Parathyroid adenoma (tissue), 2 donors: Measurements from ENCODE around the gene NR2C2.
"Not testable (repeated sequence)": the region's sequence is repeated elsewhere in the genome, so short reads cannot be mapped to it uniquely, and the experiment has no call there.

ENCODE experiments used
- H2AFZ ChIP-seq: fragments of 300-600 bp; sonication (generic); one replicate; pipeline ENCODE4 v1.7.0; 2017; ENCODE audit warnings: antibody characterized with exemption, mild to moderate bottlenecking
- H3K27ac ChIP-seq: fragments of 300-600 bp; sonication (generic); one replicate; pipeline ENCODE4 v1.7.0; 2017
- H3K27me3 ChIP-seq: fragments of 300-600 bp; sonication (generic); one replicate; pipeline ENCODE4 v1.7.0; 2017; ENCODE audit warnings: low read length; ENCODE audit not compliant: control insufficient read depth, insufficient read depth
- H3K36me3 ChIP-seq: fragments of 300-600 bp; sonication (generic); one replicate; pipeline ENCODE4 v1.7.0; 2017; ENCODE audit warnings: low read length; ENCODE audit not compliant: control insufficient read depth, insufficient read depth
- H3K4me1 ChIP-seq: fragments of 300-600 bp; sonication (generic); one replicate; pipeline ENCODE4 v1.7.0; 2017; ENCODE audit warnings: control low read depth
- H3K4me2 ChIP-seq: fragments of 300-600 bp; sonication (generic); one replicate; pipeline ENCODE4 v1.7.0; 2017; ENCODE audit warnings: low read length
- H3K4me3 ChIP-seq: fragments of 300-600 bp; sonication (generic); one replicate; pipeline ENCODE4 v1.7.0; 2017; ENCODE audit warnings: low read depth, low read length
- H3K79me2 ChIP-seq: fragments of 300-600 bp; sonication (generic); one replicate; pipeline ENCODE4 v1.7.0; 2017; ENCODE audit warnings: control low read depth
- H3K9ac ChIP-seq: fragments of 300-600 bp; sonication (generic); one replicate; pipeline ENCODE4 v1.7.0; 2017; ENCODE audit warnings: mild to moderate bottlenecking
- H3K9me3 ChIP-seq: fragments of 300-600 bp; sonication (generic); one replicate; pipeline ENCODE4 v1.7.0; 2017; ENCODE audit warnings: low read length; ENCODE audit not compliant: control insufficient read depth
- CTCF ChIP-seq: fragments of 300-600 bp; sonication (generic); IDR thresholded peaks from one replicate; pipeline ENCODE4 v1.7.0; 2017; ENCODE audit warnings: antibody characterized with exemption, mild to moderate bottlenecking
- donor health status: primary hyperparathyroidism.

NR2C2 gene

GRCh38 chr3:14997941-14998340 is 50.6 kb downstream of the NR2C2 start:
- no peak overlapping the region for H3K4me3 ChIP-seq
- no peak overlapping the region for H3K27ac ChIP-seq
- H3K36me3 ChIP-seq, result no peaks in the 10 kb centered on the region
- peaks cover 6% of the 10 kb centered on the region for H3K79me2 ChIP-seq
- H3K27me3 ChIP-seq, result no peaks in the 10 kb centered on the region
- no peaks in the 10 kb centered on the region for H3K9me3 ChIP-seq
- no peak overlapping the region for H2AFZ ChIP-seq
- no peak overlapping the region for H3K4me2 ChIP-seq
- TF ChIP-seq CTCF, result no peak
- no peaks in the 10 kb centered on the region for H3K4me1 ChIP-seq
- no peak overlapping the region for H3K9ac ChIP-seq

- H3K9me3 ChIP-seq, H3K79me2 ChIP-seq, H3K4me3 ChIP-seq, H3K36me3 ChIP-seq, H3K4me1 ChIP-seq, H3K9ac ChIP-seq, H3K4me2 ChIP-seq, H3K27me3 ChIP-seq, H2AFZ ChIP-seq, H3K27ac ChIP-seq: not testable (repeated sequence)
Observed at GRCh38 chr3:14999182-14999581, 51.8 kb downstream of the NR2C2 start.

DNA sequence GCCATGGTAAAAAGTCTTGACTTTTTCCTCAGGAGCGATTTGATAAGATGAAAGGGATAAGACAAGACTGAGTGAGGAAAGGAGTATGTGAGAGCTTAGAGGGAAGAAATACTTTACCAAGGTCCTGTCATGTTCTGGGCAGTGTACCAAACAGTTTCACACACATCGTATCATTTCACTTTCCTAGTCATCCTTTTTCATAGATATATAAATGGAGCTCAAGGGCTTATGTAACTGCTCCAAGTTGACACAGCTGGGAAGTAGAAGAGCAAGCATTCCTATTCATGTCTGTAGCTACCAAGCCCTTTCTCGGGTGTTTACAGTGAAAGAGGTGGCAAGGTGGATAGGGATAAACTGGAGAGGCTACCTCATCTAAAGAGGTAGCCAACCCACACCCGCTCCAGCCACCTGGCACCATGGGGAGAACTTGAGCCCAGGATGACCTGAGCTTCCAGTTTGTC is 60.3 kb downstream of the NR2C2 start:
- no peak for TF ChIP-seq CTCF
- no peak overlapping the region for H3K9ac ChIP-seq
- no peaks in the 10 kb centered on the region for H3K36me3 ChIP-seq
- H3K27me3 ChIP-seq, result no peaks in the 10 kb centered on the region
- H2AFZ ChIP-seq, result no peak overlapping the region
- H3K4me2 ChIP-seq, result no peak overlapping the region
- peaks cover 4% of the 10 kb centered on the region for H3K79me2 ChIP-seq
- H3K9me3 ChIP-seq, result no peaks in the 10 kb centered on the region
- H3K4me3 ChIP-seq, result no peak overlapping the region
- no peak overlapping the region for H3K27ac ChIP-seq
- no peaks in the 10 kb centered on the region for H3K4me1 ChIP-seq

- Histone ChIP-seq H3K27me3 (no peaks in the 10 kb centered on the region), H2AFZ (no peak overlapping the region), H3K36me3 (no peaks in the 10 kb centered on the region), H3K79me2 (peaks cover 4% of the 10 kb centered on the region), H3K4me3 (no peak overlapping the region), H3K27ac (no peak overlapping the region), H3K9ac (no peak overlapping the region), H3K4me1 (no peaks in the 10 kb centered on the region), H3K9me3 (no peaks in the 10 kb centered on the region), H3K4me2 (no peak overlapping the region)
- no peak for TF ChIP-seq CTCF
Observed at GRCh38 chr3:15009167-15009566, 61.8 kb downstream of the NR2C2 start.

DNA sequence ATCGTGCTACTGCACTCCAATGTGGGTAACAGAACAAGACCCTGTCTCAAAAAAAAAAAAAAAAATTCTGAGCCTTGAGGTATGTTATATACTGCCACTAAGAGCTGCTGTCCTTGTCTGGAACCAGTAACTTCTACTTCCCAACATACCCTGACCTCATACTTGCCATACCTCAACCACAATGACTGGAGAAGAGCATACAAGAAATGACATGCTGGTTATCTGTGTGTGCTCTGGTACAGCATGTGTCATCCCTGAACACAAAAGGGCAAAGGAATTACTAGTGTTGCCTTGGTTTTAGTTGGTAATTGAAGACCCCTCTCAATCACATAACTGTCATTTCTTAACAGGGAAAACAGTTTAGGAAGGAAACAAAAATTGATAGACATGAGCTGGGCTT is 63.3 kb downstream of the NR2C2 start:
- H3K36me3 ChIP-seq, result no peaks in the 10 kb centered on the region
- H3K4me3 ChIP-seq, result no peak overlapping the region
- no peaks in the 10 kb centered on the region for H3K9me3 ChIP-seq
- H3K27ac ChIP-seq, result no peak overlapping the region
- H3K9ac ChIP-seq, result no peak overlapping the region
- peaks cover 4% of the 10 kb centered on the region for H3K79me2 ChIP-seq
- H3K27me3 ChIP-seq, result no peaks in the 10 kb centered on the region
- H2AFZ ChIP-seq, result no peak overlapping the region
- H3K4me1 ChIP-seq, result no peaks in the 10 kb centered on the region
- no peak for TF ChIP-seq CTCF
- H3K4me2 ChIP-seq, result no peak overlapping the region
